CD4-positive, alpha-beta T cell treated with Interleukin-1 beta for 1 hour (primary cell): Measurements from ENCODE around the gene ACTL7B.
"Not testable (repeated sequence)": the region's sequence is repeated elsewhere in the genome, so short reads cannot be mapped to it uniquely, and the experiment has no call there.

Experiments used
- DNase-seq, 2 donors: peaks; one replicate each; pipeline ENCODE4 v3.0.0-alpha.2; 2020 to 2022

The ACTL7B gene

DNA sequence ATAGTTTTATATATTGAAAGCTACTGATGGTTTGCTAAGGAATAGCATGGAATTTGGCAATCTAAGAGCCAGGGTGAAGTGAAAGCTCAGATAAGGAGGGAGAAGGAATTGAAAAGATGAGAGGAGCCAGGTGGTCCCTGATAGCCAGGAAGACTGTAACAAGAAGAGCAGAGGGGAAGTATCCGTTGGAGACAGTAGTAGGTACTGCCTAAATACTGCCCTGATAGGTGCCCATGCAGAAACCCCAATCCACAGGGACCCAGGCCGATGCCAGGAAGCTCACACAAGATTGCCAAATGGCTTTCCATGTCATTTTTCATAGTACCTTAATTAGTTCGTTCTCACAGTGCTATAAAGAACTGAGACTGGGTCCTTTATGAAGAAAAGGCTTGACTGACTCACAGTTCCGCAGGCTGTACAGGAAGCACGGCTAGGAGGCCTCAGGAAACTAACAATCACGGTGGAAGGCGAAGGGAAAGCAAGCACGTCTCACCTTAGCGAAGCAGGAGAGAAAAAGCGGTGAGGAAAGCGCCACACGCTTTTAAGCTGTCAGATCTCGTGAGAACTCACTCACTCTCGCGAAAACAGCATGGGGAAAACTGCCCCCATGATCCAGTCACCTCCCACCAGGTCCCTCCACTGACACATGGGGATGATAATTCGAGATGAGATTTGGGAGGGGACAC, 13.0 kb downstream of the ACTL7B start:
- no peak for DNase-seq

DNA sequence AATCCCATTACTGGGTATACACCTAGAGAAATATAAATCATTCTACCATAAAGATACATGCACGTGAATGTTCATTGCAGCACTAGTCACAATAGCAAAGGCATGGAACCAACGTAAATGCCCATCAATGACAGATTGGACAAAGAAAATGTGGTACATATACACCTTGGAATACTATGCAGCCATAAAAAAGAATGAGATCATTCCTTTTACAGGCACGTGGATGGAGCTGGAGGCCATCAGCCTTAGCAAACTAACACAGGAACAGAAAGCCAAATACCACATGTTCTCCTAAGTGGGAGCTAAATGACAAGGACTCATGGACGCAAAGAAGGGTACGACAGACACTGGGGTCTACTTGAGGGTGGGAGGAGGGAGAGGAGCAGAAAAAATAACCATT, 16.2 kb downstream of the ACTL7B start:
- DNase-seq = not testable (repeated sequence)

DNA sequence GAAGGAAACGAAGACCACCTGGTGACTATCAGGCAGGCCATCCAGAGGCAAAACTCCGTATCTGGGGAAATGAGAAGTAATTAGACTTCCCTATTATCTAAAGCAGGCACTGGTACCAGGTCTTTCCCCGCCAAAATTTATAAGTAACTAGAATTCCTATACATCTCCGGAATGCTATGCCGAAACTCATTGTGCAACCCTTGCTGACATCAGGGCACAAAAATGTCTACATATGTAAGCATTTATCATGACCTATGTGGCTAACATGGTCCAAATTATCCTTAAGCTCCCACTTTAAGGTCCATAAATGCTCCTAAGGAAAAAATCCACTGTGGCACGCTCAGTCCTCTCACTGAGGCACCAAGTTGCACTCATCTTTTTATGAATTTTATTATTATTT, 17.8 kb downstream of the ACTL7B start:
- DNase-seq = no peak

DNA sequence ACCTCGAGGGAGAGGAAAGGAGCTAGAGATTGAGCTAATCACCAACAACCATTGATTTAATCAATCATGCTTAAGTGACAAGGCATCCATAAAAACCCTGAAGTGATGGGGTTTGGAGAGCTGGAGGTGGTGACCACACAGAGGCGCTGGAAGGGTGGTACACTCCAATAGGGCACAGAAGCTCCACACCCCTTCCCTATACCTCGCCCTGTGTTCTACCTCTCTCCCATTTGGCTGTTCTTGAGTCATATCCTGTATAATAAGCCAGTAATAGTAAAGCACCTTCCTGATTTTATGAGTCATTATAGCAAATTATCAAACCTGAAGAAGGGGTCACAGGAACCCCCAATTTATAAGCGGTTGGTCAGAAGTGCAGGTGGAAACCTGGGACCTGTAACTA, 18.3 kb downstream of the ACTL7B start:
- DNase-seq = no peak

DNA sequence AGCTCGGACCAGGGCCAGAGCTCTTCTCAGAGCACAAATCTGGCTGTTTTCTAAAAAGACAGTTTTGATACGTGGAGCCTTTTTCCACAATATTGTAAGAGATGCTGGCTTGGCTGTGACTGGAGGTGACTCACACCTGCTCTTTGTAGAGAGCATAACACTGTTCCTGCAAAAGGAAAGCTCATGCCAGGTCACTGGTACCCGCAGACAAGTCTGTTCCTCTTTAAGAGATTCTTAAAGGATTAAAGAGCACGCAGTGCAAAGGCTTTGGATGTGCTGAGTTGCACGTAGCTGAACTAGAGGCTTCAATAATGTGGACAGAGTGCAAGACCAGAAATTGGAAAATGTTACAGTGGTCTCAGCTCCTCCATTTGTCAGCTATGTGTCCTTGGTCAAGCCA, 19.0 kb downstream of the ACTL7B start:
- no peak for DNase-seq

DNA sequence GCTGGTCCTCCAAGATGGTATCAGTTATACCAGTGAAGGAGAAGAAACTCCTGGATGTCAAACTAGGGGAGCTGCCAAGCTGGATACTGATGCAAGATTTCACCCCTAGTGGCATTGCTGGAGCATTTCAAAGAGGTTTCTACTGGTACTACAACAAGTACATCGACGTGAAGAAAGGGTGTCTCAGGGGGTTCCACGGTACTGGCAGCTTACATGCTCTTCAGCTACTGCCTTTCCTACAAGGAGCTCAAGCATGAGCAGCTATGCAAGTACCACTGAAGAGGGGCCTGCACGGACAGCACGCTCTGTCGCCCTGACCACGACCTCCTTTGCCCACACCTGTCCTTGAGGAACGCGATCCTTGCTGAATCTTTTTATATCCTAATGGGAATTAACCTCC, 19.5 kb downstream of the ACTL7B start:
- no peak for DNase-seq

DNA sequence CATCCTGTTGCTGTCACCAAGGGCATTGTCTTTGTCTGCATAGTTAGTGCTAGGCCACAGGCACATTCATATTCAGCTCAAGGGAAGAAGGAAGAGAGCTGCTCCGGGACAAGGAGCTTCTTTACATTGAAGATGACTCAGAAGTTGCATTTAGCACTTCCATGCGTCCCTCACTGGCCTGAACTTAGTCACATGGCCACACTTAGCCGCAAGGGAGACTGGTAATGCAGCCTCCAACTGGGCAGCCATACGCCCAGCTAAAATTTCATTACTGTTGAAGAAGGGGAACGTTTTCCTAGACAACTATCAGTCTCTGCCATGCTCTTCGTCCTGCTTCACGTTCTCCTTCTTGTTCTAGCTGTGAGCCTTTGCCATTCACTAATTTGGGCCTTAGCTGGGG, 20.0 kb downstream of the ACTL7B start:
- DNase-seq = no peak

DNA sequence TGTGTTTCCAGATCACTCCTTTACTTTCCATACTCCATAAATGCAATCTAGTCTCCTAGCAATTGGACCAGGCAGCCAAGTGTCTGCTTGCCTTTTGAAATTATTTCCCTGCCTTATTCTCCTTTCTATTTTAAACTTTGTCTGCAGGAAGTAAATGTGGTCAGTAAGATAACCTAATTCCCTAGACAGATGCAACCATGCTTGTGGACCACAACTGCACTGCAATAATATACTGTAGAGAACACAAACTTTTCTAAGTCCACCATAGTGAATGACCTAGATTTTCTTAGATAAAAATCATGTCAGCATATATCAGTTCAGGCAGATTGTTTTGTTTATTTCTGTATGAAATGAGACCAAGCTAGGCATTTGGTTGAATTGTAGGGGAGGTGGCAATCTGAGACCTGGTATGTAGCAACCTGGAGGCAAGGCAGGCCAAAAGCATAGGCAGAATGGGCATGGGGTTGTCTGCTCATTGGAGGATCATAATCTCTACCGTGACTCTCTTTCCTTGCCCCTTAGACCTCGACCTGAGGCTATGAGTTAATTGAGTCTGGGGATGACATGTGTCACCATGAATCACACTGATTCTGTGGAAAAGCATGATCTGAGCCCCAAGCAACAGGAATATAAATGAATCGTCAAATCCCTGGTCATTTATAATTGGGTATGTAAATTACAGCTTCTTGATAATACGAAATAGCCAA, 20.7 kb downstream of the ACTL7B start:
- DNase-seq = no peak

DNA sequence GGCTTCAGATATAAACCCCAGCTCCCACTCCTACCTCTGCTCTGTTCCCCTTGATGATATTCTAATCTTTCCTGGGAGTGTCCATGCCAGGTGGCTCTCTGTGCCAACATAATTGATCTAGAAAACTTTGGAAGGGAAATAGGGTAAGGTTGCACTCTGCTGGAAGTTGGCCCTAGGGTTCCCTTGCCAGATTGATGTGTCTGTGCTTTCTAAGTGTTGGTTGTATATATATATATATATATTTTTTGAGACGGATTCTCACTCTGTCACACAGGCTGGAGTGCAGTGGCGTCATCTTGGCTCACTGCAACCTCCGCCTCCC, 23.6 kb downstream of the ACTL7B start:
- no peak for DNase-seq

DNA sequence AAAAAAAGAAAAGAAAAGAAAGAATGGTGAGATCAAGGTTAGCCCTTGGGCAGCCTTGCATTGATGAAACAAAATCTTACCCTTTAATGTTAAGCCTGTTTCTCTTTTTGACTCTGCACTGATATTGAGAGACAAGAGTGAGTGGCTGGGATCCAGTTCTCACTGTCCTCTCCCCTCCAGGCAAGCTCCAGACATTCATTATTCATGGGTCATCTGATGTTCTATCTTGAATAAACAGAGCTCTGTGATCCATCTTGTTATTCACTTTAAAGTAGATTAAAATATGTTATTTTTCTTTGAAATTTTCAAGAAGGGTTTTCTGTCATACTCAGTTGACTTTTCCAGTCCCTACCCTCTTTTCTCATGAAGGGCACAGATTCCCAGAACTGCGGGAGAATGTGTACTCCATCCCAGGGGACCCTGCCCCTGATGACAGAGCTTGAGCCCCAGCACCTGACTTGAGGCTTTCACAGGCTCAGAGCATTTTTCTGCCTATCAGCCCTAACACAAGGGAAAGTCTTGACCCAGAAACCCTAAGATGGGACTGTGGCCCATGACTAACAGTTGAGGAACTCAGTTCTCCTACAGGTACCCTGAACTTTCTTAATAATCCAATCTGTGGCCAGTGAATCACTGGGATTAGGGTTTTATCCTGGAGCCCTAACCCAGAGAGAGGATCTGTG, 24.1 kb downstream of the ACTL7B start:
- no peak for DNase-seq

DNA sequence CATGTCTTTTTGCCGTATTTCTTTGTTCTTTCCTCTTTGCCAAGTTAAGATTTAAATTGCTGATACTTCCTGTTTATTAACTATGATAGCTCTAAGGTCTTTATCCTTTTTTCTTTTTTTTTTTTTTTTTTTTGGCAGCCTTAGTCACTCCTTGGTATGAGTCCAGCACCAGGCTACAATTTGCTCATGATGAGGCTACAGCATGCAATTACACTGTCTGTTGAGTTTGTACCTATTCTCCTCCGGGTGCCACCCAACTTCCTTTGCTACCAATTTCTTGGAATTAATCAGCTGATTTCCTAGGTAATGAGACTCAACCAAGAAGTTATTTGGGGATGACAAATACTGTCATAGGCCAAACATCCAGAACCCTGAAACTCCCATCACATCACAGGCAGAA, 25.5 kb downstream of the ACTL7B start:
- no peak for DNase-seq

DNA sequence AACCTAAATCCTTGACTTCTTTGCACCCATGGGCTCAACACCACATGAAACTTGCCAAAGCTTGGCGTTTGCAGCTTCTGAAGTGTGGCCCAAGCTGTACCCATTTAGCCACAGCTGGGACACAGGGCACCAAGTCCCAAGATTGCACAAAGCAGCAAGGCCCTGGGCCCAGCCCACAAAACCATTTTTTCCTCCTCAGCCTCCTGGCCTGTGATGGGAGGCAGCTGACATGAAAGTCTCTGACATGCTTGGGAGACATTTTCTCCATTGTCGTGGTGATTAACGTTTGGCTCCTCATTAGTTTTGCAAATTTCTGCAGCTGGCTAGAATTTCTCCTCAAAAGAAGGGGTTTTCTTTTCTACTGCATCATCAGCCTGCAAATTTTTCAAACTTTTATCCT, 32.0 kb downstream of the ACTL7B start:
- no peak for DNase-seq

DNA sequence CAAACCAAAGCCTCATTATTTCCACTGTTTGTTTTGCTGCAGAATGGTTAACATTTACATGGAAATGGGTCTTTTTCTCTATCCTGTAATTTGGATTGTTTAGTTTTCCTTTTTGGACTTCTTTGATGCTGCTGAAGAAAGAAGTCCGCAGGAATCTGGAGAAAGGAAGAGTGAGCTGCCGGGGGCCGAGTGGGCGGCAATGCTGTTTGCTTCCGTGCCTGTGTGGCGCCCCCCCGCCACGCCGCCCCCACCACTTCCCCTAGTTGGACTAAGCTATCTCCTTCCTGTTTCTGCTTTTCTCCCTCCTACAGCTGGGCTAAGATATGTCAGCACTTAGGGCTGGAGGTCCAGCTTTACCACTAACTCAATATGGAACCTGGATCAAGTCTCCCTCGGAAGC, 39.7 kb downstream of the ACTL7B start:
- peak in 1 of 2 donors; percentile 4 for DNase-seq

DNA sequence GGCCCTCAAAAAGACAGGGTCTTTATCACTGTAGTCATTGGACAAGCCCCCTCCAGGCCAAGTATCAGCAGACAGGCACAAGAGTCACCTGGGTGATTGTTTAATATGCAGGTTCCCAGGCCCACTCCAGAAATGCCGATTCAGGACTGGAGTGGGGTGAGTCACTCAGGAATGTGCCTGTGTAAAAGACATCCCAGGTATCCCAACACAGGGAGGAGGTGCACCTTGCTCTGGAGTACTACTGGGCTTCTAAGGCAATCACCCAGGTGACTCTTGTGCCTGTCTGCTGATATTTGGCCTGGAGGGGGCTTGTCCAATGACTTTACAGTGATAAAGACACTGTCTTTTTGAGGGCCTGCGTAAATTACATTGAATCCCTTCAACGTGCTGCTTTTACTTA, 40.6 kb downstream of the ACTL7B start:
- no peak for DNase-seq

DNA sequence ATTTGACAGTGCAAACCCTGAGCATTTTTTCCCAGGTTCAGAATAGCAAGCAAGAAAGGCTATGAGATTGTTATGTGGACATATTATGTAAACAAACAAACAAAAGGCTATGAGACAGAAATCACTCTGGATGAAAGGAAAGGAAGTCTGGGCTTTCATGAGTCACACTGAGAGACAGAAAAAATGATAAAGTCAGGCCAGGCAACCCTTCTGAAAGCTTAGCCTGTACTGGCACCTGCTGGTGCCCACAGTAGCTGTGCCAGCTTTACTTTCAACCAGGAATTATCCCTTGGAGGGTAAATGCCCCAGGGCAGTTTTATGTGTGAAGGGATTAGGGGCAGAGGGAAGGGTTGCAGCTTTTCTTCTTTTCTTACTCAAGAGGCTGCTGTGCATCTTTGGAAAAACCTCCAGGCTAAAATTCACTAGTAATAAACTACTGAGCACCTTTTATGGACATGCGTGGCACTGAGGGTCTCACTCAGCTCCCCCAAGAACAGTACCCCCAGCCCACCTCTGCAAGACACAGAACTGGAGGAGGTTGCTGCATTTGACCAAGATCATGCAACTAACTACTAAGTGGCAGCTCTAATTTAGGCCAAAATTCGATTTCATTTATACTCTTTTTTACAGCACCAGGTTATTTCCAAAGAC, 41.7 kb downstream of the ACTL7B start:
- peak in 1 of 2 donors; percentile 1 for DNase-seq

DNA sequence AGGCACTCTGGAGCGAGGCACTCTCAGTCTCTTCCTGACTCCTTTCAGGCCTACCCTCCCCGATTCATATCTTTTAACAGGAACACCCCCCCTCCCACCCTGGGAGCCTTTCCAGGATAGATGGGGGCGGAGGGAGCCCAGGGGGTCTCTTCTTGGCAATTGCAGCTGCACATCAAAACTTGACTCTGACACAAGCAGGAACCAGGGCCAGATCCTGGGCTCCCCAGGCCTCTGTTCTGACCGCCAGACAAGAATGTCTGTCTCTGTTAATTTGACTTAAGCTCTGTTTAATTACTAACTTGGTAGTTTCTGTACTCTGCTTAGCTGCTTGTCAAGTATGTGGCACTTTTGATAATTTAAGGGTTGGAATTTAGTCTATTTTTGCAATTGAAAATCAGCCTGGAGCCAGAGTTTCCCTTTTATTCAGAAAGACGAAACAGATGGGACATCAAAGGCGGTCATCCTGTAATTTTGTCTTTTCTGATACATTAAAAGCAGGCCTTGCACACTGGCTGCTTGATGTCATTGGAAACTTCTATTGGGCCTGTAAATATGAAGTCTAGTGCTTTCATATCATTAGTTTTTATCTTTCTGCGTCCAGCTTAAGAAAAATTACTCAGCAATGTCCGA, 43.3 kb downstream of the ACTL7B start:
- no peak for DNase-seq

DNA sequence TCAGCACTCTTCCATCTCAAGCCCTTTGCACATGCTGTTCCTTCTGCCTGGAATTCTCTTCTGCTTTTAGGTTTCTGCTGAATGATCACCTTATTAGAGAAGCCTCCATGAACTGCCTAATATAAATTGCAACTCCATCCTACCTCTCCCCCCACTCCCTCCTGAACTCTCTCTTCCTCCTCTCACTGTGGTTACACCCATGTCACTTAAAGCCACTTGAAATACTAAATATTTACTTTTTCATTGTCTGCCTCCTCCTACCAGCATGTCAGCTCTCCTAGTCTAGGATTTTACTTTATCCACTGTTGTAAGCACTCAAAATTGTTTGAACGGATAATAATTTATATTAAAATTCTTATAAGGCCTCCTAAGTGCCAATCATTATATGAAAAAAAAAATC, 43.8 kb downstream of the ACTL7B start:
- no peak for DNase-seq

DNA sequence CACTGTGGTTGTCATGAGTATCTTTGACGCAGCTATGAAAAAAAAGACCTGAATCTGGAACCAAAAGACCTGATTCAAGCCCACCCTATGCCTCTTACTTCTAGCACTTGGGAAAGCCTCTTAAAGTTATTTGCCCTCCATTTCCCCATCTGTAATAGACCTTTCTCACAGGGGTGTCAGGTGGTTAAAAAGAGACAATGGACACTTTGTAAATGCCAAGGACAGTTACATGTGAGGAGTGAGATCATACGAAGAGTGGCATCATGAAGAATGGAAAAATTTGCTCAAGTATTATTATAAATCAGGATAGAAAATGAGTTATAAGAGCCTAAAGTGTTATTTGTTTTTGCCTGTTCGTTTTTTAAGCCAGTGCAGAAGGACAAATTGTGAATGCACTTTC, 46.5 kb downstream of the ACTL7B start:
- DNase-seq = no peak
